GM21528 (cell line): ENCODE results near the gene IQCK.
"Not testable (repeated sequence)": the region's sequence is repeated elsewhere in the genome, so short reads cannot be mapped to it uniquely, and the experiment has no call there.

Experiments used
- ATAC-seq: cut with Tn5 transposase; IDR thresholded peaks from one replicate; pipeline ENCODE4 v1.9.1; 2021; ENCODE audit warnings: mild to moderate bottlenecking, moderate library complexity; ENCODE audit not compliant: unreplicated experiment, low FRiP score

Gene IQCK

GRCh38 chr16:19717741-19718623 lies at the start of gene IQCK, which contains the start of gene KNOP1:
Gene IQCK (plus strand): TSS chr16:19718271. CDS start chr16:19718307, 36 bp downstream.
Gene KNOP1 (minus strand): TSS chr16:19718227. CDS start chr16:19715035, 3,192 bp downstream.
- peak; percentile 92 for ATAC-seq

GRCh38 chr16:19672378-19672777 lies 45.7 kb upstream of the IQCK start:
- ATAC-seq: no peak

- no peak for ATAC-seq
Measured at GRCh38 chr16:19674485-19674884, 43.6 kb upstream of the IQCK start.

GRCh38 chr16:19677402-19677801 lies 40.7 kb upstream of the IQCK start:
- ATAC-seq: no peak

GRCh38 chr16:19678804-19679203 lies 39.3 kb upstream of the IQCK start:
- ATAC-seq: no peak

- not testable (repeated sequence) for ATAC-seq
Measured at GRCh38 chr16:19679281-19679680, 38.8 kb upstream of the IQCK start.

- no peak for ATAC-seq
Measured at GRCh38 chr16:19680881-19681340, 37.2 kb upstream of the IQCK start.

- ATAC-seq: no peak
Measured at GRCh38 chr16:19681637-19682036, 36.4 kb upstream of the IQCK start.

- ATAC-seq: no peak
Measured at GRCh38 chr16:19683453-19684236, 34.4 kb upstream of the IQCK start.

- ATAC-seq: no peak
Measured at GRCh38 chr16:19685176-19685575, 32.9 kb upstream of the IQCK start.

GRCh38 chr16:19687279-19687678 lies 30.8 kb upstream of the IQCK start:
- no peak for ATAC-seq

- ATAC-seq: no peak
Measured at GRCh38 chr16:19688396-19689024, 29.6 kb upstream of the IQCK start.

- ATAC-seq: no peak
Measured at GRCh38 chr16:19689342-19689741, 28.7 kb upstream of the IQCK start.

GRCh38 chr16:19690196-19690595 lies 27.9 kb upstream of the IQCK start:
- no peak for ATAC-seq

- no peak for ATAC-seq
Measured at GRCh38 chr16:19691161-19691711, 26.8 kb upstream of the IQCK start.

- no peak for ATAC-seq
Measured at GRCh38 chr16:19694989-19695388, 23.1 kb upstream of the IQCK start.

- no peak for ATAC-seq
Measured at GRCh38 chr16:19696328-19696727, 21.7 kb upstream of the IQCK start.

- ATAC-seq: no peak
Measured at GRCh38 chr16:19696961-19697360, 21.1 kb upstream of the IQCK start.

- ATAC-seq: no peak
Measured at GRCh38 chr16:19697756-19698318, 20.2 kb upstream of the IQCK start.
